Islet of Langerhans (tissue), 1 donor: Measurements from ENCODE around the gene CRIP1.

Source experiments
- FAIRE-seq: peaks from one replicate; lab custom pipeline; 2011; peaks lifted over from hg19 to GRCh38; lab: Jason Lieb, UNC

Gene CRIP1

GRCh38 chr14:105470350-105471296 is 16.1 kb upstream of the CRIP1 start:
- FAIRE-seq, result no peak

GRCh38 chr14:105471297-105471821 is 15.3 kb upstream of the CRIP1 start:
- FAIRE-seq, result no peak

- no peak for FAIRE-seq
These were observed 14.7 kb upstream of the CRIP1 start for GRCh38 chr14:105471823-105472485.

GRCh38 chr14:105472486-105472991 is 14.1 kb upstream of the CRIP1 start:
- no peak for FAIRE-seq

GRCh38 chr14:105473033-105473676 is 13.5 kb upstream of the CRIP1 start:
- FAIRE-seq, result no peak

GRCh38 chr14:105473677-105474482 is 12.8 kb upstream of the CRIP1 start:
- FAIRE-seq, result no peak

- FAIRE-seq, result no peak
These were observed 12.0 kb upstream of the CRIP1 start, which contains the start of gene CRIP2 for GRCh38 chr14:105474483-105475268. TSS of gene CRIP2 (plus strand) at chr14:105474821. CDS start at chr14:105474863, 42 bp downstream.

- no peak for FAIRE-seq
These were observed 11.2 kb upstream of the CRIP1 start for GRCh38 chr14:105475269-105476096.

GRCh38 chr14:105476097-105476830 is 10.4 kb upstream of the CRIP1 start:
- no peak for FAIRE-seq

- no peak for FAIRE-seq
These were observed 9.6 kb upstream of the CRIP1 start for GRCh38 chr14:105476831-105477659.

GRCh38 chr14:105477660-105478397 is 8.9 kb upstream of the CRIP1 start:
- FAIRE-seq, result no peak

GRCh38 chr14:105478398-105479251 is 8.1 kb upstream of the CRIP1 start:
- no peak for FAIRE-seq

- FAIRE-seq, result no peak
These were observed 7.1 kb upstream of the CRIP1 start for GRCh38 chr14:105479431-105480158.

- FAIRE-seq, result no peak
These were observed 6.4 kb upstream of the CRIP1 start for GRCh38 chr14:105480199-105480746.
